ENCODE results near the gene SMIM22. TPM values are rescaled to one million over a fixed set of nuclear protein-coding genes. Genes with fewer than 3 reads are reported as not detected.
A peak's percentile ranks its signal among the peaks of the same experiment; 100 is the strongest.

Gene SMIM22
- total RNA-seq, 2 experiments from 2014 or later: not detected

DNA sequence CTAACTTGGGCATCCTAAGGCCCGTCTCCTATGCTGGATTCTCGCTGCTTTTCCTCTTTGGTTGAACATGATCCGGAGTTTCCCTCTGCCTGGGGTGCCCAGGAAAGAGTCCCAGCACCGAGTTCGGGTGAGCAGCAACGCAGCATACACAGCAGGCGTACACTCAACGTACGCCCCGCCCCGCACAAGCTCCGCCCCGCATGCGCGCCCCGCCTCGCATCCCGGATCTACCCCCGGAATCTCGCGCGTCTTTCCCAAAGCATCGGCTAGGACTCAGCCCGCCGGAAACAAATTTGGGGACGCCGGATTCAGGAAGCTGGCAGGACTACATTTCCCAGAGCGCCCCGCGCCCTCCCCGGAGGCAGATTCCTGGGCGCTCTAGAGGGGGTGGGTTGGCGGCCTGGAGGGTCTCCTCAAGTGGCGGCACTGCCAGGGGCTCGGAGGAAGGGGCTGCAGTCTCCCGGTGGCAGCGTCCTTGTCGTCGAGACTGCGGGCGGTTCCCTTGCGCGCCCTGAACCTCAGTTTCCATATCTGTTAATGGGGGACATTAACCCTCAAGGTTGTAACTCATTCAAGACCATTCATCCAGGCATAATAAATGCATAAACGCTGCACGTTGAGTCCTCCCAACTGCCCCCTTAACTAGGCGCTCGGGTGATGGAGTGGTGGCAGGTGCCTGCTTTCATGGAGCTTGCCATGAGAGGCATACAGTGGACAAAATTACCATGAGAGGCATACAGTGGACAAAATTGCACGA, 26.4 kb upstream of the SMIM22 start:
- peak overlapping the region; percentile 96 for H3K4me3 Mint-ChIP-seq
- H3K4me1 Mint-ChIP-seq (ENCODE audit: low read depth): peaks cover 32% of the 10 kb centered on the region
- no peaks in the 10 kb centered on the region for H3K9me3 Mint-ChIP-seq
- DNase-seq (peak; percentile 62 to 96 (median 80)), ATAC-seq (ENCODE audit: poor library complexity) (peak; percentile 57)
- intact Hi-C loops (cut with DNase I, micrococcal nuclease): loop anchor here (1.0 to 5.0 kb wide), 4 partner anchors 34 to 329 kb away; partner anchors contain the start of genes ROGDI (in 2 of the 2), EEF2KMT (in 1 of the 2), GLYR1 (in 1 of the 2) and NUDT16L1 (in 1 of the 2)
- Histone ChIP-seq H3K4me3 (ENCODE audit: low read length) (peak overlapping the region; percentile 80), H3K4me1 (ENCODE audit: insufficient read depth, low read length) (peaks cover 41% of the 10 kb centered on the region), H3K27me3 (ENCODE audit: control insufficient read depth in 1 of 2, insufficient read depth in 2 of 2, low read length in 2 of 2) (no peaks in the 10 kb centered on the region), H3K36me3 (ENCODE audit: insufficient read depth, low read length) (peaks cover 6% of the 10 kb centered on the region), H3K9me3 (ENCODE audit: control insufficient read depth in 1 of 2, insufficient read depth in 1 of 2, low read length in 2 of 2) (no peaks in the 10 kb centered on the region), H3K27ac (ENCODE audit: low read depth in 1 of 2, low read length in 2 of 2) (peak overlapping the region in 1 of 2 donors; percentile 52)
- POLR2A ChIA-PET: interaction anchor here (0.8 to 3.5 kb wide), 13 partner anchors 10 to 515 kb away, joined by 3 to 61 read pairs (median 4); partner anchors contain the start of genes ANKS3, CDIP1, DNAAF8 and NUDT16L1
- peak overlapping the region; percentile 90 for H3K27ac Mint-ChIP-seq
- no peaks in the 10 kb centered on the region for H3K27me3 Mint-ChIP-seq
- CTCF ChIA-PET: interaction anchor here (1.9 kb wide), 1 partner anchor 34 kb away, joined by 5 read pairs; the partner anchor contains the start of gene ROGDI
- peaks cover 28% of the 10 kb centered on the region for H3K36me3 Mint-ChIP-seq (ENCODE audit: low read depth)
- TF ChIP-seq, protein P1, sequence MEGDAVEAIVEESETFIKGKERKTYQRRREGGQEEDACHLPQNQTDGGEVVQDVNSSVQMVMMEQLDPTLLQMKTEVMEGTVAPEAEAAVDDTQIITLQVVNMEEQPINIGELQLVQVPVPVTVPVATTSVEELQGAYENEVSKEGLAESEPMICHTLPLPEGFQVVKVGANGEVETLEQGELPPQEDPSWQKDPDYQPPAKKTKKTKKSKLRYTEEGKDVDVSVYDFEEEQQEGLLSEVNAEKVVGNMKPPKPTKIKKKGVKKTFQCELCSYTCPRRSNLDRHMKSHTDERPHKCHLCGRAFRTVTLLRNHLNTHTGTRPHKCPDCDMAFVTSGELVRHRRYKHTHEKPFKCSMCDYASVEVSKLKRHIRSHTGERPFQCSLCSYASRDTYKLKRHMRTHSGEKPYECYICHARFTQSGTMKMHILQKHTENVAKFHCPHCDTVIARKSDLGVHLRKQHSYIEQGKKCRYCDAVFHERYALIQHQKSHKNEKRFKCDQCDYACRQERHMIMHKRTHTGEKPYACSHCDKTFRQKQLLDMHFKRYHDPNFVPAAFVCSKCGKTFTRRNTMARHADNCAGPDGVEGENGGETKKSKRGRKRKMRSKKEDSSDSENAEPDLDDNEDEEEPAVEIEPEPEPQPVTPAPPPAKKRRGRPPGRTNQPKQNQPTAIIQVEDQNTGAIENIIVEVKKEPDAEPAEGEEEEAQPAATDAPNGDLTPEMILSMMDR (IDR thresholded peaks at IDR 0.05): no peak

DNA sequence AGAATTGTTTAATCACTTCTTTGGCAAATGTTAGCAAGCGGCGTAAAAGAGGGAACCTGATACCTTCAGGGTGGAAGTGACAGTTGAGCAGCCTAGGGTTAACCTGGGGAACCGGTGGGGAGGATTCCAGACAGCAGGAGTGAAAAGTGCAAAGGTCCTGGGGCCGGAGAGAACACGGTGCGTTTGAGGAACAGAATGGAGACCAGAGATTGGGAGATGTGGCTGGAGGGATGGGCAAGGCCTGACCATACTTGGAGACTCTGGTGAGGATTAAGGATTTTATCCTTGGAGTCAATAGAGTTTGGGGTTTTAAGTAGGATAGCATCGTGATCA, 25.9 kb upstream of the SMIM22 start:
- ATAC-seq (ENCODE audit: poor library complexity) (no peak), DNase-seq (no peak)
- Mint-ChIP-seq H3K36me3 (ENCODE audit: low read depth) (peaks cover 24% of the 10 kb centered on the region), H3K4me3 (peak overlapping the region; percentile 96), H3K27ac (peak overlapping the region; percentile 90), H3K27me3 (no peaks in the 10 kb centered on the region), H3K9me3 (no peaks in the 10 kb centered on the region), H3K4me1 (ENCODE audit: low read depth) (peaks cover 32% of the 10 kb centered on the region)
- ChIA-PET POLR2A (interaction anchor here (1.0 to 3.5 kb wide), 7 partner anchors 33 to 153 kb away, joined by 3 to 61 read pairs (median 8); partner anchors contain the start of genes ANKS3, DNAAF8, NUDT16L1 and ROGDI), CTCF (interaction anchor here (1.9 kb wide), 1 partner anchor 34 kb away, joined by 5 read pairs; the partner anchor contains the start of gene ROGDI)
- Histone ChIP-seq H3K27ac (ENCODE audit: low read depth in 1 of 2, low read length in 2 of 2) (no peak overlapping the region), H3K9me3 (ENCODE audit: control insufficient read depth in 1 of 2, insufficient read depth in 1 of 2, low read length in 2 of 2) (no peaks in the 10 kb centered on the region), H3K4me3 (ENCODE audit: low read length) (peak overlapping the region; percentile 80), H3K4me1 (ENCODE audit: insufficient read depth, low read length) (peaks cover 41% of the 10 kb centered on the region), H3K27me3 (ENCODE audit: control insufficient read depth in 1 of 2, insufficient read depth in 2 of 2, low read length in 2 of 2) (no peaks in the 10 kb centered on the region), H3K36me3 (ENCODE audit: insufficient read depth, low read length) (peaks cover 4% of the 10 kb centered on the region)
- intact Hi-C loops (cut with DNase I, micrococcal nuclease): loop anchor here in 1 of 2 experiments (2.0 to 5.0 kb wide), 2 partner anchors 76 to 328 kb away; partner anchors contain the start of genes EEF2KMT and NUDT16L1
- TF ChIP-seq, protein P1 (IDR thresholded peaks at IDR 0.05): no peak

DNA sequence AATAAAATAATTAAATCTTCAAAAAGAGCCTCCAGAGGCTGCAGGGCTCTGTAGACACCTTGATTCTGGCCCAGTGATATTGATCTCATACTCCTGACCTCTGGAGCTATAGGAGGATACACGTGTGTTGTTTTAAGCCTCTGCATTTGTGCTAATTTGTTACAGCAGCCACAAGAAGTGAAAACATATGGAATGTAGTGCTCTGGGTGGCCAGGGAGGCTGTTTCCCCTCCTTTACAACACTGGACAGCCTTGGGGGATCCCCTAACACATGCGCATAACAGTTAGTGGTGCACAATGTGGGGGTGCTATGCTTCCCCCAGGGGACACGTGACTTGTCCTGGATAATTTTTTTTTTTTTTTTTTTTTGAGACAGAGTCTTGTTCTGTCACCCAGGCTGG, 23.5 kb upstream of the SMIM22 start:
- peaks cover 10% of the 10 kb centered on the region for H3K36me3 Mint-ChIP-seq (ENCODE audit: low read depth)
- DNase-seq: no peak
- peaks cover 16% of the 10 kb centered on the region for H3K4me1 Mint-ChIP-seq (ENCODE audit: low read depth)
- CTCF ChIA-PET: no interaction called here
- intact Hi-C loops (cut with DNase I, micrococcal nuclease): no loop called here
- H3K4me3 Mint-ChIP-seq: no peak overlapping the region
- H3K27ac Mint-ChIP-seq: no peak overlapping the region
- Histone ChIP-seq H3K27ac (ENCODE audit: low read depth in 1 of 2, low read length in 2 of 2) (no peak overlapping the region), H3K36me3 (ENCODE audit: insufficient read depth, low read length) (no peaks in the 10 kb centered on the region), H3K4me1 (ENCODE audit: insufficient read depth, low read length) (peaks cover 23% of the 10 kb centered on the region), H3K9me3 (ENCODE audit: control insufficient read depth in 1 of 2, insufficient read depth in 1 of 2, low read length in 2 of 2) (no peaks in the 10 kb centered on the region), H3K27me3 (ENCODE audit: control insufficient read depth in 1 of 2, insufficient read depth in 2 of 2, low read length in 2 of 2) (no peaks in the 10 kb centered on the region), H3K4me3 (ENCODE audit: low read length) (no peak overlapping the region)
- H3K9me3 Mint-ChIP-seq: no peaks in the 10 kb centered on the region
- POLR2A ChIA-PET: no interaction called here
- H3K27me3 Mint-ChIP-seq: no peaks in the 10 kb centered on the region
- no peak for ATAC-seq (ENCODE audit: poor library complexity)
- TF ChIP-seq, protein P1 (IDR thresholded peaks at IDR 0.05): no peak

Measured in CD4-positive, alpha-beta T cell (primary cell).